A673 (cell line): ENCODE results near the gene OR4K2.

Experiments used
- CTCF ChIP-seq: fragments of 300-800, 200-600 bp; sonication (generic); conservative IDR thresholded peaks from 2 replicates; pipeline ENCODE4 v1.5.1; 2017; ENCODE audit warnings: low read depth, mild to moderate bottlenecking, antibody characterized with exemption, low read length, moderate library complexity, mixed read lengths
- EZH2 ChIP-seq: fragments of 200-600 bp; sonication (generic); IDR thresholded peaks from 2 replicates; pipeline ENCODE4 v1.6.1; 2017; ENCODE audit warnings: borderline replicate concordance, low read depth, mild to moderate bottlenecking, mixed read lengths, antibody characterized with exemption, low read length; ENCODE audit not compliant: poor library complexity, severe bottlenecking

GRCh38 chr14:19917243-19917642, 42.3 kb downstream of the OR4K2 start:
- TF ChIP-seq CTCF (no peak), EZH2 (no peak)
